ENCODE data around the gene ALDH18A1.

Gene ALDH18A1

GRCh38 chr10:95613330-95613729 is 43.2 kb downstream of the ALDH18A1 start:
- H3K36me3 ChIP-seq (ENCODE audit: insufficient read depth, low read length) = peaks cover 52% of the 10 kb centered on the region; the same call in 1 of the 2 replicates
- H3K9ac ChIP-seq (ENCODE audit: insufficient read length) = no peak overlapping the region
- no peak overlapping the region for H3K4me3 ChIP-seq
- no peak for TF ChIP-seq POLR2AphosphoS5 (IDR thresholded peaks at IDR 0.05; ENCODE audit: borderline replicate concordance, low read depth, low read length)
- no peak for TF ChIP-seq EZH2 (IDR thresholded peaks at IDR 0.05)
- TF ChIP-seq FOXP2 (optimal IDR thresholded peaks at IDR 0.05; ENCODE audit: control extremely low read depth, extremely low read length, insufficient read depth) = no peak
- no peaks in the 10 kb centered on the region for H3K9me3 ChIP-seq (ENCODE audit: low read depth, low read length)
- DNase-seq (ENCODE audit: low read depth, low spot score) = no peak
- H3K27ac ChIP-seq = no peak overlapping the region

DNA sequence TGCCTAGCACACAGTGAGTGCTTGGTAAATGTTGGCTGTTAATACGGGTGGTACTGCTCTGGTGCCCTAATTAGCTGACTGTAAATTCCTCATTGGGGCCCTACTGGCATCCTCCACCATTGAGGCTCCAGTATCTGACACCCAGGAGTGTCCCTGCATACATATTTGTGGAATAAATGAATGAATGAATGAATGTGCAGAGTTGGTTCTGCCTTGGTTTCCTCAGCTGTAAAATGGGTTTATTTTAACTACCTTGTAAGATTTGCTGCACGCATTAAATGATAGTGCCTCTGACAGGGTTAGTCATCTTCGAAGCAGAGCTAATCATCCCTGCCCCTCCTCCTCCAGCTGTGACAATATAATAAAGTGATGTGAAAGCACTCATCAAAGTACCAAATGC is 45.8 kb downstream of the ALDH18A1 start:
- DNase-seq (ENCODE audit: low read depth, low spot score) = no peak
- Histone ChIP-seq H3K36me3 (ENCODE audit: insufficient read depth, low read length) (peaks cover 48% of the 10 kb centered on the region; the same call in 1 of the 2 replicates), H3K9ac (ENCODE audit: insufficient read length) (no peak overlapping the region), H3K27ac (no peak overlapping the region), H3K4me3 (no peak overlapping the region), H3K9me3 (ENCODE audit: low read depth, low read length) (no peaks in the 10 kb centered on the region)
- TF ChIP-seq FOXP2 (optimal IDR thresholded peaks at IDR 0.05; ENCODE audit: control extremely low read depth, extremely low read length, insufficient read depth) (no peak), EZH2 (IDR thresholded peaks at IDR 0.05) (no peak), POLR2AphosphoS5 (IDR thresholded peaks at IDR 0.05; ENCODE audit: borderline replicate concordance, low read depth, low read length) (no peak)

- Histone ChIP-seq H3K4me3 (no peak overlapping the region), H3K9ac (ENCODE audit: insufficient read length) (no peak overlapping the region), H3K27ac (no peak overlapping the region), H3K9me3 (ENCODE audit: low read depth, low read length) (no peaks in the 10 kb centered on the region), H3K36me3 (ENCODE audit: insufficient read depth, low read length) (peaks cover 16% of the 10 kb centered on the region; the same call in 1 of the 2 replicates)
- no peak for DNase-seq (ENCODE audit: low read depth, low spot score)
- no peak for TF ChIP-seq EZH2 (IDR thresholded peaks at IDR 0.05)
- TF ChIP-seq POLR2AphosphoS5 (IDR thresholded peaks at IDR 0.05; ENCODE audit: borderline replicate concordance, low read depth, low read length) = no peak
- no peak for TF ChIP-seq FOXP2 (optimal IDR thresholded peaks at IDR 0.05; ENCODE audit: control extremely low read depth, extremely low read length, insufficient read depth)
These were observed 49.6 kb downstream of the ALDH18A1 start for GRCh38 chr10:95606922-95607321.

DNA sequence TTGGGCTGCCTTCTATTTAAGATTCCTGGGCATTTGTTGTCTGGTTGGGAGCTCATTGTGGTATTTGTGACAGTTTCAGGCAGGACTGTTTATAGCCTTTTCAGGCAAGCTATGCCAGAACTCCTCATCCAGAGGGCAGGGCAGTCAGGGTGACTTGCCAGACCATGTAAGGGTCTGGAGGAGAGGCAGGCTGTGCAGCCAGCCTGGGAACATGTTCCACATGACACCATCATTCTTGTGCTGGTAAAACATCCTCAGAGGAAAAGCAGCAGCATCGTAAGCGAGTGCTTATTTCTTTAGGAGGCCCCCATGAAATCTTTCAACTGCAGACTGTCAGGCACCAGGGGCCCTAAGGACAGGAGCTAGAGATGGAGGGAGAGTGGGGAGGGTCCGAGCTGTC is 51.3 kb downstream of the ALDH18A1 start:
- Histone ChIP-seq H3K9ac (ENCODE audit: insufficient read length) (no peak overlapping the region), H3K27ac (no peak overlapping the region), H3K9me3 (ENCODE audit: low read depth, low read length) (no peaks in the 10 kb centered on the region), H3K36me3 (ENCODE audit: insufficient read depth, low read length) (peaks cover 6% of the 10 kb centered on the region; the same call in 1 of the 2 replicates), H3K4me3 (no peak overlapping the region)
- DNase-seq (ENCODE audit: low read depth, low spot score) = no peak
- no peak for TF ChIP-seq FOXP2 (optimal IDR thresholded peaks at IDR 0.05; ENCODE audit: control extremely low read depth, extremely low read length, insufficient read depth)
- no peak for TF ChIP-seq EZH2 (IDR thresholded peaks at IDR 0.05)
- TF ChIP-seq POLR2AphosphoS5 (IDR thresholded peaks at IDR 0.05; ENCODE audit: borderline replicate concordance, low read depth, low read length) = no peak

GRCh38 chr10:95604630-95605029 is 51.9 kb downstream of the ALDH18A1 start:
- Histone ChIP-seq H3K9ac (ENCODE audit: insufficient read length) (no peak overlapping the region), H3K9me3 (ENCODE audit: low read depth, low read length) (no peaks in the 10 kb centered on the region), H3K27ac (no peak overlapping the region), H3K4me3 (no peak overlapping the region), H3K36me3 (ENCODE audit: insufficient read depth, low read length) (peaks cover 3% of the 10 kb centered on the region; the same call in 1 of the 2 replicates)
- TF ChIP-seq EZH2 (IDR thresholded peaks at IDR 0.05) (no peak), POLR2AphosphoS5 (IDR thresholded peaks at IDR 0.05; ENCODE audit: borderline replicate concordance, low read depth, low read length) (no peak), FOXP2 (optimal IDR thresholded peaks at IDR 0.05; ENCODE audit: control extremely low read depth, extremely low read length, insufficient read depth) (no peak)
- DNase-seq (ENCODE audit: low read depth, low spot score) = no peak

DNA sequence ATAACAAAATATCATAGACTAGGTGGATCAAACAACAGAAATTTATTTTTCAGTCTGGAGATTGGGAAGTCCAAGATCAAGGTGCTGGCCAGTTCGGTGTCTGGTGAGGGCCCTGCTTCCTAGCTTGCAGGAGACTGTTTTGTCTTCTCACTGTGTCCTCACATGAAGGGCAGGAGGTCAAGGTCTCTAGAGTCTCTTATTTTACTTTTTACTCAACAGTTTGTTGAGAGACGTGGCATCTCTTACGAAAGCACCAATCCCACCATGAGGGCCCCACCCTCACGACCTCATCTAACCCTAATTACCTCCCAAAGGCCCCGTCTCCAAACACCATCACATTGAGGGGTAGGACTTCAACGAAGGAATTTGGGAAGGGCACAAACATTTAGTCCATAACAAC is 54.1 kb downstream of the ALDH18A1 start:
- Histone ChIP-seq H3K4me3 (no peak overlapping the region), H3K9me3 (ENCODE audit: low read depth, low read length) (no peaks in the 10 kb centered on the region), H3K36me3 (ENCODE audit: insufficient read depth, low read length) (no peaks in the 10 kb centered on the region; the same call in 1 of the 2 replicates), H3K9ac (ENCODE audit: insufficient read length) (no peak overlapping the region), H3K27ac (no peak overlapping the region)
- no peak for DNase-seq (ENCODE audit: low read depth, low spot score)
- TF ChIP-seq FOXP2 (optimal IDR thresholded peaks at IDR 0.05; ENCODE audit: control extremely low read depth, extremely low read length, insufficient read depth) = no peak
- no peak for TF ChIP-seq EZH2 (IDR thresholded peaks at IDR 0.05)
- TF ChIP-seq POLR2AphosphoS5 (IDR thresholded peaks at IDR 0.05; ENCODE audit: borderline replicate concordance, low read depth, low read length) = no peak

DNA sequence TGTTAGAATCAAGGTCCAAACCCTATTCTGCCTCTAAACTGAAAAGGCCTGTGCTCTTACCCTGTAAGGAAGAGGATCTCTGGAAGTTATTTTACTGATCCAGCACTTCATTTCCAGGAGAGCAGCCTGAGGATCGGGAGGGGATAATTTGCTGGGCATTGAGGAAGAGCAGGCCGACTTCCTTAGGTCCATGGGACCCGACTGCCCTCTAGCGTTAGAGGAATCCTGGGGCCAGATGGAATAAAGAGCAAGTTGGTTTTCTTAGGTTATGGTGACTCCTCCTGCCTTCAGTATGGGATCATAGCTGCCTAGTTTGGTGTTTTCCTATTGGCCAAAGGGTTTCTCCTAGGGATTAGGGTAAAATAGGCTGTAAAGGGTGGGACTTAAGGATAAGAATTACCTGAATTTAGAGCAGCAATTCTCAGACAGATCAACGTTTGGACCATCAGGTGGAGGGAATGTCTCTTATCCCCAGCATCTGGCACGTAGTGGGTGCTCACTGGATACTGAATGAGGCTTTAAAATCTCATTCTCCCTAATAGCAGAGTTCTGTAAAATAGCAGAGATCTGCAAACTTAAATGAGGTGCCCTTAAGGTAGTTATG is 55.3 kb downstream of the ALDH18A1 start:
- Histone ChIP-seq H3K9me3 (ENCODE audit: low read depth, low read length) (no peaks in the 10 kb centered on the region), H3K4me3 (no peak overlapping the region), H3K36me3 (ENCODE audit: insufficient read depth, low read length) (no peaks in the 10 kb centered on the region), H3K9ac (ENCODE audit: insufficient read length) (no peak overlapping the region), H3K27ac (no peak overlapping the region)
- TF ChIP-seq EZH2 (IDR thresholded peaks at IDR 0.05) (no peak), FOXP2 (optimal IDR thresholded peaks at IDR 0.05; ENCODE audit: control extremely low read depth, extremely low read length, insufficient read depth) (no peak), POLR2AphosphoS5 (IDR thresholded peaks at IDR 0.05; ENCODE audit: borderline replicate concordance, low read depth, low read length) (no peak)
- DNase-seq (ENCODE audit: low read depth, low spot score) = peak; percentile 1

DNA sequence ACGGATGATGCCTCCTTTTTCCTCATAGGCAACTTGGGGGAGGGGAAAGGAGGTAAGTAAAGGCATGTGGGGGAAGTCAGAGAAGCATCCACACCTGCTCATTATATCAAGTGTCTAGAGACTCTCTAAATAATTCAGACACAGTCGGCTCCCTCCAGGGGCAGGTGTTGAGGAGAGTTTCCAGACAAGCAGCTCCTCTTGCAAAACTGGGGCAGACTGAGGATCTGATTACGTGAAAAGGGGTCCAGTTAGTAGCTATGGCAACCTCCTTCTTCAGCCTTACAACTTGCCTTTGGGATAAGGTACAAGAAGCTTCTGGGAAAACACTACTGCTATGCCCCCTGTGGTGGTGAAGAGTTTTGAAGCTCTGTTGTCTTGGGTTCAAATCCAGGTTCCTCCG is 56.4 kb downstream of the ALDH18A1 start:
- no peak overlapping the region for H3K9ac ChIP-seq (ENCODE audit: insufficient read length)
- no peaks in the 10 kb centered on the region for H3K36me3 ChIP-seq (ENCODE audit: insufficient read depth, low read length)
- no peak for DNase-seq (ENCODE audit: low read depth, low spot score)
- H3K27ac ChIP-seq = no peak overlapping the region
- TF ChIP-seq POLR2AphosphoS5 (IDR thresholded peaks at IDR 0.05; ENCODE audit: borderline replicate concordance, low read depth, low read length) = no peak
- no peak for TF ChIP-seq EZH2 (IDR thresholded peaks at IDR 0.05)
- no peak for TF ChIP-seq FOXP2 (optimal IDR thresholded peaks at IDR 0.05; ENCODE audit: control extremely low read depth, extremely low read length, insufficient read depth)
- no peaks in the 10 kb centered on the region for H3K9me3 ChIP-seq (ENCODE audit: low read depth, low read length)
- H3K4me3 ChIP-seq = no peak overlapping the region

GRCh38 chr10:95597788-95598187 is 58.7 kb downstream of the ALDH18A1 start:
- DNase-seq (ENCODE audit: low read depth, low spot score) = no peak
- TF ChIP-seq EZH2 (IDR thresholded peaks at IDR 0.05) (no peak), POLR2AphosphoS5 (IDR thresholded peaks at IDR 0.05; ENCODE audit: borderline replicate concordance, low read depth, low read length) (no peak), FOXP2 (optimal IDR thresholded peaks at IDR 0.05; ENCODE audit: control extremely low read depth, extremely low read length, insufficient read depth) (no peak)
- H3K9ac ChIP-seq (ENCODE audit: insufficient read length) = no peak overlapping the region
- no peaks in the 10 kb centered on the region for H3K9me3 ChIP-seq (ENCODE audit: low read depth, low read length)
- H3K4me3 ChIP-seq = no peak overlapping the region
- no peaks in the 10 kb centered on the region for H3K36me3 ChIP-seq (ENCODE audit: insufficient read depth, low read length)
- H3K27ac ChIP-seq = no peak overlapping the region

Measured in SK-N-MC (cell line).